ENCODE results near the gene TBL1X.
"Not testable (repeated sequence)": the region's sequence is repeated elsewhere in the genome, so short reads cannot be mapped to it uniquely, and the experiment has no call there.

The TBL1X gene

DNA sequence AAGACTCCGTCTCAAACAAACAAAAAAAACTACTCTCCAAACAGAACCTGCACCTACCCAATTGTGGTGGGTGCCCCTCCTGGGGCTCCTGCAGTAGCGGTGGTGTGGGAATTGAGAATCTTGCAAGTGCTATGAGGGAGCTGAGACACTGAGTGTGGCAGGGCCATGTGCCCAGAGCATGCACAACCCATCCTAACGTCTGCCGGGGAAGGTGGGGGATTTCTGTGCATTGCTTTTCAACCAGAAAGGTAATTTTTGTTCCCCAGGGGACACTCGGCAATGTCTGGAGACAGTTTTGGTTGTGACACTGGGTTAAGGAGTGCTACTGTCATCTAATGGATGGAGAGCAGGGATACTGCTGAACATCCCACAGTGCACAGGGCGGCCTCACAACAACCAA lies 35.7 kb downstream of the TBL1X start:
- ATAC-seq, result no peak

DNA sequence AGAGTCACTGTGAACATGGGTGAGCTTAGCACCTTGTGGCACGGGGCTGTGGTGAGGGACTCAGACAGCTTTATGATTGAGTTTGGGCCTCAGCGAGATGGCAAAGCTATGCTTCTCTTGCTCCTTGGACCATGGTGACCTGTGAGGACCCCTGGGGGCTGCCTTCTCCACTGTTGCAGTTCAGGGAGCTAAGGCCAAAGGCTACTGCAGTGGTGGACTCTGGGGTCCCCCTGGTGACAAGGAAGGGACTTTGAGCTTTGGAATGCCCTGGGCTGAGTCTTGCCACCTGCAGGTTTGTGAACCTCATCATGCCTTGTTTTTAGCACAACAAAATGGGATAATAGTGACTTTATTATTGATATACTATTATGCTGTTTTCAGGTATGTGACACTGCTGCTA lies 36.5 kb downstream of the TBL1X start:
- ATAC-seq, result no peak

DNA sequence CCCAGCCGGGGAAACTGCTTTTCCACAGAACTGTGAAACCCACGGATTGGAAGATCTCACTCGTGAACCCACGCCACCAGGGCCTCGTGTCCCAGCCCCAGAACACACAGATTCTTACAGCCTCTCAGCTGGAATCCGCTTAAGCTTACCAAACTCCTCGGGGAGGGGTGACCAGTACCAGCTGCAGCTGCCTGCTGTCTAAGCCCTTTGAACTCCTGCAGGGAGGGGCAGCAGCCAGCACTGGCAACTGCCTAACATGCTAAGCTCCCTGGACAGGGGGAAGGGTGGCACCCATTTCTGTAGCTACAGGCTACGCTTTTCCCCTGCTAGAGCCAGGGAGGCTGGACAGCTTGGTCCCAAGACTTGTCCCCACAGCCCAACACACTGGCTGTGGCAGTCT lies 38.4 kb downstream of the TBL1X start:
- ATAC-seq, result no peak

DNA sequence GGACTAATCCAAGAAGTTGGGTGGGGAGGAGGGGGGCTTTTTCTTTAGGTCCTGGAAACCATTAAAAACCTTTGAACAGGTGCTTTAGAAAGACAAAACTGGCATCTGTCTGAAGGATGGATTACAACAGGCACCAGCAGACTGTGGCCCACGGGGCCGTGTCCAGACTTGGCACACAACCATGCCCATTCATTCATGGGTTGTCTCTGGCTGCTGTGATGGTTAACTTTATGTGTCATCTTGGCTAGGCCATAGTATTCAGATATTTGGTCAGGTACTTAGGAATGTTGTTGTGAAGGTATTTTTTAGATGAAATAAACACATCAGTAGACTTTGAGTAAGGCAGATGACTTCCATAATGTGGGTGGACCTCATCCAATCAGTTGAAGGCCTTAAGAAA lies 45.5 kb downstream of the TBL1X start:
- no peak for ATAC-seq

DNA sequence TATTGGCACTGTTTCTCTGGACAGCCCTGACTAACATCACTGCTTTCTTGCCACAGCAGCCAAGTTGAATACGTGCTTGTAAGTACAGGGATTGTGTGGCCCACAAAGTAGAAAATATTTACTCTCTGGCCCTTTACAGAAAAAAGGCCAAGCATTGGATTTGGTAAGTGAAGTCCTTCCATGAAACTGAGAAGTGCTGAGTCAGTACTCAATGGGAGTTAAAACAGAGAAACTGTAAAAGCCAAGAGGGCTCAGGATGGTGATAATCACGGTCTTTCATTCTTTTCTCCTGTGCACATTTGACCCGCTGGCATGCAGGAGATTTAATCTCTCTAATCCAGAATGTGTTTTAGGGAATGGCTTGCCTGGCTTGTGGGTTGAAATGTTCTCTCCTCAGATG lies 46.1 kb downstream of the TBL1X start:
- ATAC-seq, result no peak

DNA sequence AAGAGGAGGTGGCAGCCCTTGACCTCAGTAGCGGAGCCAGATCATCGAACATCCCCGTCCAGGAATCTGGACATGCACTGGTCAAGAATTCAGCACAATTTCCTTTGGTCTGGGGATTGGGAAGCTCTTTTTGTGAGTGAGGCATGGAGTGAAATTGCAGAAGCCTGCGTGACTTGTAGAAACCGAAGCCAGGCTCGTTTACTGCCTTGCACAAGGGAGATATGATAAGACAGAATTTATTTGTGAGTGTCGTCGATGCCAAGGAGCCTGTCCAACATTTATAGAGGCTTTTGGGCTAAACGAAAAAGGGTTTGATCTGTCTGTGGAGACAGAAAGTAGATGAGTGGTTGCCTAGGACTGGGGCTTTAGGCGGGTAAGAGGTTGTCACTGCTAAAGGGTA lies 50.6 kb downstream of the TBL1X start:
- no peak for ATAC-seq

DNA sequence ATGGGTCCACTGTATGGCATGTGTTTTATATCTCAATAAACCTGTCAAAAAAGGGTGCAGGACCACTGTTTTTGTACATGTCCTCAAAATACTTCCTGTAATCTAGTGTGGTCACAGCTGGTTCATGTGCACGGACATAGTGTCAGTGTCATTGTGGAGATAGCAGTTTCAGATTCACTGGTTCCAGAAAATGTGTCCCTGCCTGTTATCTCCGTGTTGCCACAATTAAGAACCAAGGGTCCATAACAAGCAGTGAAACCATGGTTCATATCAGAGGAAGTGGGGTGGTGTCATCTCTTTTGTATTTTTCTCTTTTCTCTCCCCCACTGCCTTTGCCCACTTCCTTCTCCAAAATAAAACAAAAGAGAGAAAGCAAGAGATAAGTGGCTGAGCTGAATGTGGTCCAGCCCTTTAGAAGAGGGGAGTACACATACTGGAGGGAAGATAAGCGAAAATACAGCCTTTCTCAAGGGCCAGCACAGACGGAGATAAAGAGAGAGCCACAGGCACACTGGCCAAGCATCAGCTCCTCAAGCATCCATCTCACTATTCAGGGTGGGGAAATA lies 51.2 kb downstream of the TBL1X start:
- ATAC-seq, result no peak

DNA sequence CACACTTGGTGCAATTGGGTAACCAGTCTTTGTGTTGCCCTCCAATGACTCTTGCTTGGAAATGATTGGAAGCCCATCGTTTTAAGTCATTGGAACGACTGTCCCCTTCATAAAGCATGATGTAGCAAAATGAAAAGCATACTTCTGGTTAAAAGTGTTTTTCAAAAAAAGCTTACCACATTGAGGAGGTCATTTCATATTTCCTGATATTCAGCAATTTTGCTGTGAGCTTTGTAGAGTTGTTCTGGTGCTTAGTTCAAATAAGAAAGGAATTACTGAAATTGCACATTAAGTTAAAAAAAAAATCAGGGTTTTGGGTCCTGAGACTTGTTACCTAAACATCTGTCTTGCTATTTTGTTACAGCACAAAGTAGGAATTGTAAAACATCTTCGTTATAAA lies 51.8 kb downstream of the TBL1X start:
- ATAC-seq, result no peak

DNA sequence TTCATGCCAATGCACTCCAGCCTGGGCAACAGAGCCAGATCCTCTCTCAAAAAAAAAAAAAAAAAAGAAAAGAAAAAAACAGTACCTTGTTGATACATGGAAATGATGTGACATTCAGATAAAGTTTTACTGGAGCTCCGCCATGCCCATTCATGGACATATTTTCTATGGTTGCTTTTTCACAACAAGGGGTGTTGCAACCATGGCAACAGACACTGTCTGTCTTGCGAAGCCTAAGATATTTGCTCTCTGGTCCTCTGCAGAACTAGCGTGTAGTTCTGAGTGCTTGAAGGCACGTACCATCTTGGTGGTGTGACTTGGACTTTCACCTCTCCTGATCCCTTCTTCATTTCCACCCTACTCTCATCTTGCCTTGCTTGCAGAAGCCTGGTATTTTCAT lies 53.2 kb downstream of the TBL1X start:
- ATAC-seq, result no peak

DNA sequence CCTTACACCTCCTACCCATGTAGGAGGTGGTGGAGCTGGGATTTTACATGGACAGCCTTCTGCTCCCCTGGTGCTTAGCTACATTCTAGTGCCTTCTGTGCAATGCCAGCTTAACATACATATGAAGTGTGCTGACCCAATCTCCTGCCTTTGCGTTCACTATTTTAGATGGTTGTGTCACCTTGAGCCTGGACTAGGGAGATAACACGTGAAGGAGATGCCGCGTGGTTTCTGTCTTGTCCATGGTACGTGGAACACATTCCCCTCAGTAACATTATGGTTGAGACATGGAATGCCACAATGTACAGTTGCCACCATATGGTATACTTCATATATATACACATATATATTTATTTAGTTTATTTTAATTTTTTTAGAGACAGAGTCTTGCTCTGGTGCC lies 54.0 kb downstream of the TBL1X start:
- ATAC-seq, result no peak

DNA sequence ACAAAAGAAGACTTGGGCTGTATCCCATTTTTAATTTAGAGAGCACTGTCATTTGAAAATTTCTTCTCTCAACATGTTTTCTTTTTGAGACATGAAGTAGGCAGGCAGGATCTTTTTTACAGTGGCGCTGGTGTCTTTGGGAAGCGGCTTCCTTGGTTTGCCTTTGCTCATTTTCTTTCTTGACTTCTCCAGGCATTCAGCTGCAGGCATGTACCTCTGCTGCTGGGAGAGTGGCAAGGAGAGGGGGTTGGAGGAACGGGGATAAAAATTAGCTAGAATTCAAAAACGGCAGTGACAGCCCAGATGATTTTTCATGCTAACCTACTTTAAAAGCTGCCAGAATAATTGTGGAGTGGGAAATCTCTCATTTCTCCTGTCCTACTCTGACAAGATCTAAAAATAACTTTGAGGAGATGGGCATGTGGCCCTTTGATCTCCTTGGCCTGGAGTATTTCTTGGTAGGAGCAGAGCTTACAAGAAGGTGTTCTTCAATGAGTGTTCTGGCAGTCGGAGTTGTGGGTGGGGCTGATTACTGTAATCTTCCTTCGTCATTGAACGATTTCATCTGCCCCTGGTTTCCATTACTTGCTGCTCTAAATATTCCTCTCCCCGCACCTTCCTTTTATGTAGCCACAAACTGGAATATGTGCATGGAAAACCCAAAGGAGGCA lies 54.8 kb downstream of the TBL1X start:
- no peak for ATAC-seq

DNA sequence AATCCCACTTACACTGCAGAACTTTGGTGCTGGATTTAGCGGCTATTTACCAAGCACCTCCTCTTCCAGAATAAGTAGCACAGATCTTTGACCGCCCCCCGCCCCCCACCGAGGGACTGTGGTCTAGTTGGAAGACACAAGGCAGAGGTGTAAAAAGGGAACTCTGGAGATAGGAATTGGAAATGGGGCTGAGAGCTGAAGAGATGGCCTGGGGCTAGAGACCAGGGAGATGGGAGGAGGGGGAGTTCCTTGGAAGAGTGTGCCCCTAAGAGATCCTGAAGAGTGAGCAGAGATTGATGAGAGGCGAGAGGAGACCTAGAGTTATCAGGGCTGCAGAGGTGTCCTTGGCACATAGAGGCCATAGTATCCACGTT lies 55.3 kb downstream of the TBL1X start:
- no peak for ATAC-seq

DNA sequence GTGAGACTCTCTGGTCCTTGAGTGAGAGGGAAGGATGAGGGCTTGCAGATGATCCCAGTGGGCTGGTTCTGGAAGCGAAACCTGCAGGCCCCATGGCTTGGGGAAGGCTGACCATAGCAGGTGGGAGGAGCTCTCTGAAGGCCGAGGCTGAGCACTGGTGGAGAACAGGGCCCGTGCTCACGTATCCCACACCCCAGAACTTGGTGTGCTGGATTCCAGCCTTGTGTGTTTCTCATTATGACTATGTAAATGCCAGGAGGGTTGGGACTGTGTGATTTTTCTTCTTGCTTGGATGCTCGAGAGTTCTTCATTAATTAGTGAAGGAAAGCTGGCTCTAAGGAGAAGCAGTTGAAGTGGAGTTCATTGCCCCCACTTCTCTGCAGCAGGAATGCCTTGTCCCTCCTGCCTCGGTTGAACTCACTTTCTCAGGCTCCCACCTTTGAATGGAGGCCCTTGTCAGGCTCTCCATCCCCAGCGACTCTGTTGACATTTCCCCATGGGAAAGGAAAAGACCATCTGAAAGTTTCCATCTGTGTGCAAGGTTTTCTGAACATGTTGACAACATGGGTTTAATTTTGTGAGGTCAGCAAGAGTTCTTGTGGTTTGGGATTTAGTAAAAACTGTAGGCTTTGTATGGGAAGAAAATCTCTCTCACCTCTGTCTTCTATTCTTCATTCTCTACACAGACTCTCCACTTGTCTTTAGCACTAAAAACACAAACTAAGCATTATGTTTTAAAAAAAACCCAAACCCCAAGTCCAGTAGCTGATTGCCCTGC lies 57.7 kb downstream of the TBL1X start:
- no peak for ATAC-seq

DNA sequence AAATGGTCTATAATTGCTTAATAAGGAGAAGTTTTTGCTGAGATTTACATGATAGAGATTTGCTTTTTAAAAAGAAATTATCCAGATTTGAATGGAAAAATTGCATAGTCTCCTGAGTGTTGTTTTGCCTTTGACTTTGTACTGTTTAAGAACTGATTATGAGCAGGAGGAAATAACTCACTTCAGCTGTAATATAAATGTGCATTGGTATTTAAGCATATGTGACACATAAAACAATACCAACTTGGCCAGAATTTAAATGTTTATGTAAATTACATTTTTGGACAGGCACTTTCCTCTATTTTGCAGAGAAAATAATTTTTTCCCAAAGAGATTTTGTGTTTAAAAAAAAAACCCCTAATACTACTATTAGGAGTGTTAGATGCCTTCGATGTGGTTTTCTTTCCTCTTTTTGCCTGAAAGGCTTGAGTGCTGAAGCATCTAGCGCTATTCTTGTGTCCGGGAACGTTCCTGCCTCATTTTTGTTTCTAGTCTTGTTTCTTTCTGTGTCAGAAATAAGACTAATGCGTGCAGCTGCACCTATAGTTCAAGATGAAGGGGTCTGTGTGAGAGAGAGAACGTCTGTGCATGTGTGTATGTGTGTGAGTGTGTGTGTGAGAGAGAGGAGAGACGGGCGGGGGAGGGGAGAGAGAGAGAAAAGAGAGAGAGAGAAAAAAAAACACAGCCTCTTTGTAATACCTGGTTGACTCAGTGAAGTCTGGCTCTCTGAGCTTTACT lies 60.8 kb downstream of the TBL1X start:
- no peak for ATAC-seq

DNA sequence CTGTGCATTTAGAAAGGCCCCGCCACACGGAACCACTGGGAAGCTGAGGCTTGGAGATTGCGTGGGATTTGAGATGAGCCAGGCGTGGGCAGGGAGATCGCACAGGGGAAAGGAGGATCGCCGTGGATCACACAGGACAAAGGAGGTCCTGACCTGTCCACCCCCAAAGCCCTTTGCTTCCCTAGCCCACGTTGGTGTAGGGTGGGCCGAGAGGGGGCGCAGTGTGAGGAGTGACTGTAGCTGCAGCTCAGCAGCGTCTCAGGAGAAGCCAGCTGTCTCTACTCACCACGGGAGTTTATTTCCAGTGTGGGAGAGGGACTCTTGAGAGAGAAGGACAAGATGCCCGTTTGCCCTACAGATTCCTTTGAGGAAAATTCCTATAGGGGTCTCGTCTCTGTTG lies 62.1 kb downstream of the TBL1X start:
- no peak for ATAC-seq

DNA sequence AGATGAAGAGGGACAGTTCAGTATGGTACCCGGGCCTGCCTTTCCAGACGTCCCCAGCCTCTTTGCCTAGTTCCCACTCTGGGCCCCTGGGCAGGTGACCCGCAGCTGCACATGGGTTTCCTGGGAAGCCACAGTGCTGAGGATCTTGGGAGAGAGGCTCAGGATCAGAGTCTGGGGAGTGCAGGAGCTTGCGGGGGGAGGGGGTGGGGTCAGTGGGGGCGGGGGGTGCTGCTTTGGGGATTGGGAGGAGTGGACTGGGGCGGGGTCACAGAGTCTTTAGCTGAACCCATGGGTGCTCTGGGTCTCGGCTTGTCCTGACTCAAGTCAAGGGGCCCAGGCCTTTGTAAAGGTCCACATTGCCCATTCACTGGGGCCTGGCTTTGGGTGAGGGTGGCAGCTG lies 63.6 kb downstream of the TBL1X start:
- no peak for ATAC-seq

DNA sequence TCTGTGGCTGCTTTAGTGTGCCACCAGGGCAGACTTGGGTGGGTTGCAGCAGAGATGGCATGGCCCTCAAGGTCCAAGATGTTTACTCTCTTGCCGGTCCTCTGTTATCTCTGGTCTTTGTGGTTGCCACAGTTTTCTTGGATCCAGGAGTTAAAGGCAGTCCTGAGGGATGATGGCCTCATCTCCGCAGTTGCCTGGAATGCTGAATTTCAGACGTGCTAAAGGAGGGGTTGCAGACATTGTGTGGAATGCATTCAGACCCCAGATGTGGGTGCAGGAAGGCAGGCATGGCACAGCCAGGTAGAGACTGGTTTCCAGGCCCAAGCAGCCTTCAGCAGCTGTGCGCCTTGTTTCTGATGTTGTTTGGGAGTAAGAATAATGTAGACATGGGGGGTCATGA lies 64.4 kb downstream of the TBL1X start:
- ATAC-seq, result no peak

DNA sequence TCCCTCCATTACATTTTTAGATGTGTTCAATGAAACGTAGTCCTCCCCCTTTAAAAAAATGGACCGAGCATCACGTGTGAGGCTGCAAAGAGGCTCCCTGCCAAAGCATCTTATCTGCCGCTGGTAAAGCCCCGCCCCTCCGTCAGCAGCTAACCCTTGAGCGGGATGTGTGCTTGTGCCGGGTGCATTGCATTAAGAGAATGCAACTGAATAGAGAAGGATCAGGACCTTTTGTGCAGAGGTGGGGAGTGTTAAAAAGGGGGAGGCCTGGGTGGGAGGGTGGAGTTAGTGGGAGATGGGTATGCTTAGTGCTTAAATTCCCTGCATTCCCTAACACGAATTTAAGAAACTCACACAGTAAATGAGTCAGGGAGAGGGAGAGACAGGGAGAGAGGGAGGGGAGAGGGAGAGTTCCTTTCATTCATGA lies 66.0 kb downstream of the TBL1X start:
- peak; percentile 75 to 77 for ATAC-seq

DNA sequence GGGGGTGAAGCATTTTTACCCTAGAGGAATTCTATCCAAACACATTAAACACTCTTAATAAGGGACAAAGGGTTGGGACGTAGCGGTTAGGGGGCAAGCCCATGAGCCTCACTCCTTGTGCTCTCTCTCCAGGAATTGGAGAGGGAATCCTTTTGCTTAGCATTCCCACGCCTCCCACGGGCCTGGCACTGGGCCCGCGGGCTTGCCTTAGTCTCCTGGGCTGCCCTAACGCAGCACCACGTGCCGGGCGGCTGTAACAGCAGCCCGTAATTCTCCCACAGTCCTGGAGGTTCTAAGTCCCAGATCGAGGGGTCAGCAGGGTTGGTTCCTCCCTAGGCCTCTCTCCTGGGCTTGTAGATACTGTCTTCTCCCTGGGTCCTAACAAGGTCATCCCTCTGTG lies 67.5 kb downstream of the TBL1X start:
- no peak for ATAC-seq

DNA sequence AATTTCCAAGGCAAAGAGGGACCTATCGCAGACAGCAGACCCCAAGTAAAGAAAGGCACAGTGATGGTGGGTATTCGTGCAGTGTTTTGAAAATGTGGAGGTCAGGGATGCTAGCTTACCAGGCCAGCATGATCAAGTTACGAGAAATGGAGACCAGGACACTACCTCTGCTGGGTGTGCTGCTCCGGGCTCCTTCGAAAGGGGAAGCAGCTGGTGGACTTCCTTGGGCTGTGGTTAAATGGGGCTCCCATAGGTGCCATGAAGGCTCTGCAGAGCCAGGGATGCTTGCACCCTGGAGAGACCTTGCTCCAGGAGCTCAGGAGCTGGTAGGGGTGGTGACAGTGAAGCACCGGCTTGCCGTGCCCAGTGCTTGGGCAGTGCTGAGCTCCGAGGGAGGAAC lies 68.8 kb downstream of the TBL1X start:
- no peak for ATAC-seq

DNA sequence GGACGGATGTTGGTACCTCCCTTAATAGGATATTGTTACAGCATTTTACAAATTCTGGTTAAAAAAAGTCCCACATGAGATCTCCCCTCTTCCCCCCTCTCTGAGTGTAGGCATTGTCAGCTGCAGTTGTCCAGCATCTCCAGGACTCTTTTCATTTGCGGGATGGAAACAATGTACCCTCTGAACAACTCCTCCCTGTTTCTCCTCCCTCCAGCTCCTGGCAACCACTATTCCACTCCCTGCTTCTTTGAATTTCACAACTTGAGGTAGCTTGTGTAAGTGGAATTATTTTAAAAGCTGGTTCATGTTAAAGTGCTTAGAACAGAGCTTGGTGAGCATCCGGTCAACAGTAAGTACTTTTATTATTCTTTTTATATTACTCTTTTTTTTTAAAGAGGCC lies 69.8 kb downstream of the TBL1X start:
- ATAC-seq, result no peak

DNA sequence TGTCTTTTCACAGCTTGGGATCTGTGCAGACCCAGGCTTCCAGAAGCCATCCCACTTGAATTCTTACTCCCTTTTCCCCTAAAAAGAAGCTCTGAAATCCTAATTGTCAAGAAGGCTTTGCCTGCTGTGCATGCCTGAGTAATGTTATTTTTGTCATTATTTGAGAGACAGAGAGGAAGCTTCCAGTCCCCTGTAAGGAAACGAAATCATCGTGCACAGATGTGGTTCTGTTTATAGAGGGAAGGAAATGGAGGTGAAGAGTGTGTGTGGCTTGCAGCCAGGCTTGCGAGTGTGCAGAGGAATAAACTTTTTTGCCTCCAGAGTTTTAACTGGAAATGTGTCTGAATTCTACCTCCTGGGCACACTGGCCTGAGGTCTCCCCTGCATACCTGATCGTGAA lies 70.2 kb downstream of the TBL1X start:
- ATAC-seq, result no peak

DNA sequence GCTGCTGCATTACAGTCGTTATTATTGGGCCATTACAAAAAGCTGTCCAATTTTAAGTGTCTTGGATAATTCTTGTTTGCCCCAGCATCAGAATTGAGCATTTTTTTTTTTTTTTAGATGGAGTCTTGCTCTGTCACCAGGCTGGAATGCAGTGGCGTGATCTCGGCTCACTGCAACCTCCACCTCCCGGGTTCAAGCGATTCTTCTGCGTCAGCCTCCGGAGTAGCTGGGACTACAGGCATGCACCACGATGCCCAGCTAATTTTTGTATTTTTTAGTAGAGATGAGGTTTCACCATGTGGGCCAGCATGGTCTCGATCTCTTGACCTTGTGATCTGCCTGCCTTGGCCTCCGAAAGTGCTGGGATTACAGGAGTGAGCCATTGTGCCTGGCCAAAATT lies 71.3 kb downstream of the TBL1X start:
- ATAC-seq, result not testable (repeated sequence)

DNA sequence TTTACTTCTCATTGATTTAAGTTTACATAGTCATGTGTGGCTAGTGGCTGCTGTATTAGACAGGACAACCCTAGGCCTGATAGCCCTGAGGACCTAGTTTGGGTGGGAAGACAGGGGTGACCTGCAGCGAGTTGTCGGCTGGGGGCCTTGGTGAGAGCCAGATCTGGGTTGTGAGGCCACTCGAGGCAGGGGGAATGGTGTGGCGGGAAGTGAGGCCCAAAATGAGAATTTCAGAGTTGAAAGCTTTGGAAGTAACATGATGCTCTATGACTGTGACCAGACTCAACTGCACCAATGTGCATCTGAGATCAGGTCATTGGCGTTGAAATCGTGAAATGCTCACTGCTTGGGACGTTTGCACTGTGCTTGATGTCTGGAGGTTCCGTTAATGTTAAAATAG lies 72.9 kb downstream of the TBL1X start:
- no peak for ATAC-seq
